CD4-positive, alpha-beta T cell treated with Interleukin-17A for 4 hours (primary cell): ENCODE data around the gene TRPM5.

ENCODE experiments used
- DNase-seq: peaks from one replicate; pipeline ENCODE4 v3.0.0-alpha.2; 2020; ENCODE audit warnings: mixed read lengths

Gene TRPM5

DNA sequence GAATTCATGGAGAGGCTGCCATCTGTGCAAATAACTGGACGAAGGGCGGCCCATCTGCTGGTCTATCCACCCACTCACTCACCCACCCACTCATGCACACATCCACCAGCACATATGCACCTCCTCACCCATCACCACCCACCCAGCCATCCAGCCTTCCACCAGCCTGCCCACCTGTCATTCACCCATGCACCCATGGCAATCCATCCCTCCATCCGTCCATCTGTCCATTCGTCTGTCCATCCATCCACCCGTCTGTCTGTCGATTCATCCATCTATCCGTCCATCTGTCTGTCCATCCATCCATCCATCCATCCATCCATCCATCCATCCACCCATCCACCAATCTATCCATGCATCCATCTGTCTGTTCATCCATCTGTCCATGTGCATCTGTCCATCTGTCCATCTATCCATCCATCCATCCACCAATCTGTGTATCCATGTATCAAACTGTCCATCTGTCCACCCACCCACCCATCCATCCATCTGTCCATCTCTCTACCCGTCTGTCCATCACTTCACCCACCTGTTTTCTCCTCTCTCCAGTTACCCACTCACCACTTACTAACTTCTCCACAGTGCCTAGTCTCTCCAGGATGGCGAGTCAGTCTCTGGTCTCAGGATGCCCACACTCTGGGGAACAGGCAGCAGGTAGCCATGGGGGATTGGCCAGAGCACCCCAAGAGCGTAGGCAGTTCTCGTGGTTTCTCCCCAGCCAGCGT is 8.9 kb downstream of the TRPM5 start:
- DNase-seq, result no peak

GRCh38 chr11:2434506-2435255 is 9.6 kb downstream of the TRPM5 start:
- no peak for DNase-seq

- DNase-seq, result no peak
Measured at GRCh38 chr11:2434008-2434407, 10.3 kb downstream of the TRPM5 start.

DNA sequence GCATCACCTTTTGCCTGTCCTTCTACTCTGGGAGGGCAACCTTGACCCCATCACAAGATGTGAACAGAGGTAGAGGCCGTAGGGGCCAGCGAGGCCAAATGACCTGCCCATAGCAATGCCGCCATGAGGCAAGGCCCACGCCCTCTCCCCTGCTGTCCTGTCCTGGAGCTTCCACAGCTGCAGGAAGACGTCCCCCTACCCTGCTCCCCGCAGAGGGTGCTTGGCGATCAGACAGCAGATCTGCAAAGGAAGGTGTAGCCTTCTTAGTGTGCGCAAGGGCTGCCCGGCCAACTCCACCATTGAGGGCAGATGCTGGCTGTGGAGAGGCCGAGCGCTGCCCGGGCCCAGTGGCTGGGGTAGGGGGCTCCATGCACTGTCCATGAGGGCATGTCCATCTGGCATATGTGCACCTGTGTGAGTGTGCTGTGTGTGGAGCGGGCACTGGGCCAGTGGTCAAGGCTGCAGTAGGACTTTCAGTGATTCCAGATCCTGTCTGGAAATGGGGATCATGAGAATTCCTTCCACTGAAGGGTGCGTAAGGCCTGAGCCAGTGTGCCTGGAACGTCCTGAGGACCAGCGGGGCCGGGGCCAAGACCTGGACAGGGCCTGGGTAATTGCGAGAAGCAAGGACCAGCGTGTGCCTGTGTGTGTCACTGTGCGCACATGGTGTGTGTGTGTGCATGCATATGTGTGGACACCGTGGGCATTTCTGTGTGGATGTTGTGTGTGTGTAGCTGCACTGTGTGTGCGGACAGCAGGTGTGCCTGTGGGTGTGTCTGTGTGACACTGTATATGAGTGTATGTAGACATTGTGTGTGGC is 11.0 kb downstream of the TRPM5 start:
- no peak for DNase-seq

GRCh38 chr11:2432628-2433071 is 11.7 kb downstream of the TRPM5 start:
- no peak for DNase-seq

- DNase-seq, result no peak
Measured at GRCh38 chr11:2432171-2432621, 12.1 kb downstream of the TRPM5 start.

GRCh38 chr11:2431395-2431794 is 12.9 kb downstream of the TRPM5 start:
- no peak for DNase-seq

- peak; percentile 92 for DNase-seq
Measured at GRCh38 chr11:2428322-2428795, 16.0 kb downstream of the TRPM5 start.

DNA sequence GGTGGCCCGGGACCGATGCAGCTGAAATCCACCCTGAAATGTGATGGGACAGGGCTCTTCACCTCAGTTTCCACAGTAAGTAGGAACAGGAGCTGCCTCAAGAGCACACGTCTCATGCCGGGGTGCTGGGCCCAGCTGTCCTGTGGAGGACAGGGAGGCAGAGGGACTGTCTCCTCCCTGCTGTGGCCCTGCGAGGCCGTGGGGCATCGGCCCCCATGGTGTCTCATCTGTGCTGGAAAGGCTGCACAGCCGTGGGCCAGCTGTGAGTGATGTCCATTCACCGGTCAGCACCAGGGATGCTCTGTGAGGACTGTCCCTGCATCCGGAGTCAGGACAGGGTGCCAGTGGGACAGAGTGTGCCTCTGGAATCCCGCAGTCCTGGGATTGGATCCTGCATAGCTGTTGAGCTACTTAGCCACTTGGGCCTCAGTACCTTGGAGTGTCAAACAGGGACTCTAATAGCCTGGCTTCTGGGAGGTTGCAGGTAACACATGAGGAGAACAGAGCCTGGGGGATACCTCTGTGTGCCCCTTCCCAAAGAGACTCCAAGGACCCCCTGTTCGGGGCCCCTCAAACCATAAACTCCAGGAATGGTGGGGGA is 16.5 kb downstream of the TRPM5 start:
- DNase-seq, result no peak

- no peak for DNase-seq
Measured at GRCh38 chr11:2426826-2427521, 17.3 kb downstream of the TRPM5 start.

DNA sequence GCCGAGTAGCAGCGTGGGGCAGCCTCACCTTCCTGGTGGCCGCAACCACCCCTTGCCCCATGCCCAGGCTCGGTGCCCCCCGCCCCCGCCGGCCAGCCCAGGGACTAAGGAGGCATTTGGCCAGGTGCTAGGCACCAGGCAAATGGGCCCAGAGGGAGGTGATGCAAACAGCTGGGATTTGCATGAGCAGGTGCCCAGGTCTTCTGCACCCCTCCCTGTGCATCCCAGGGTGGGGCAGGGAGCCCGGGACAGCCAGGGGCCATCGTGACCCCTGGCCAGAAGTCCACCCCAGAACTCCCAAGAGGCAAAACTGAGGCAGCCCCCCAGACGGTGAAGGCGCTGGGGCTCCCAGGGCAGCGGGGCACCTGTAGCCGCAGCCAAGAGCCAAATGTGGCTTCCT is 18.1 kb downstream of the TRPM5 start:
- no peak for DNase-seq

DNA sequence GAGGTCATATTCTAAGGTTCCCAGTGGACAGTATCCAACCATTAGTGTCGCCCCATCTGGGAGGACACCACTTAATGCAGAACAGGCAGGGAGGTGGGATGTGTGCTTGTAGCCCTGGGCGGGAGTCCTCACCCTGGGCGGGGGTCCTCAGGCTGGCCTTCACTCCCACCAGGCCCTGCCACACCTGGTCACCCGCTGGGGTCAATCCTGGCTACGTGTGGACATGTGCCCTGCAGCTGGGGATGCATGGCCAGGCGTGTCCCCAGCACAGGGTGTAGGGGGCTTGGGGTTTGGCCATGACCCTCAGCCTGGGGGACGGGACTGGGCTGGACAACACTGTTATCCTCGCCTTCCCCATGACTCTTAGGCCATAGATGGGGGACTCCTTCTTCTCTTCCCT is 18.8 kb downstream of the TRPM5 start:
- DNase-seq, result no peak

- DNase-seq, result no peak
Measured at GRCh38 chr11:2424811-2425495, 19.4 kb downstream of the TRPM5 start.

DNA sequence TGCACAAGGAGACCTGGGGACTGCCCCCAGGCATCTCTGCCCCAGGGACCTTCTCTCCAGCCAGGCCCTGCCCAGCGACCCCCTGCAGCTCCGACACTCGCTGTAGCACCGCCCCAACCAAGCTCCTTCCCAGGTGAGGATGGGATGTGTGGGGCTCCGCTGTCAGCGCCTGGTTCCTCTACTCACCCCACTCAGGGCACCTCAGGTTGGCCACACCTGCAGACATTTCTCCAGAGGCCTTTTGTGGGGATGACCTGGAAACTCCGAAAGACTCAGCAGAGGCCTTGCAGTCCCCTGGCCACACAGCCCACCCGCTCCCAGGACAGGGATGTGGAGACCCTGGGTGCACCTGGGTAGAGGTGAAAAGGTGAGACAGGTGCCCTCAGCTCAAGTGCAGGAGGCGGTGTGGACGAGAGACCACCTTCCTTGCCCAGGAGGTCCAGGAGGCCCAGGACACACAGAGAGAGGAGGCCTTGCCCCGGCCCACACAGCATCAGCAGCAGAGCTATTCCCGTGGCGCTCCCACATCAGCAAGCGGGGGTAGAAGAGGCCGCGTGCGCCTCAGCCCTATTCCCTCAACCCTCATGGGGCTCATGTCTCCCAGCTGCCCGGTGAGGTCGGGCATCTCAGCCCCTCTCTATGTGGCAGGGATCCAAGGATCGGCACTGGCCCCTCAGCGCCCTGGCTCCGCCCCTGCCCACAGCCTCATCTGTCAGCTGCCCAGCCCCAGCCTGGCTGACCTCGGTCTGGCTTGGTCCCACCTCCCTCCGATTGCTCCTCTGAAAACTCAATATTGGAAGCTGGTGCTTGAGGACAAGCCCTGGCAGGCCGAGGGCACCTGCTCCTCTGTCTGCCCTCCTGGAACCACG is 20.9 kb downstream of the TRPM5 start:
- no peak for DNase-seq

GRCh38 chr11:2422461-2423156 is 21.7 kb downstream of the TRPM5 start:
- DNase-seq, result no peak

GRCh38 chr11:2421996-2422395 is 22.3 kb downstream of the TRPM5 start:
- DNase-seq, result no peak

GRCh38 chr11:2421226-2421994 is 22.9 kb downstream of the TRPM5 start:
- DNase-seq, result no peak

GRCh38 chr11:2420502-2421225 is 23.6 kb downstream of the TRPM5 start:
- peak; percentile 84 for DNase-seq
